NT2/D1 (cell line): ENCODE results near the gene TAF5L.

ENCODE experiments used
- SUZ12 ChIP-seq: IDR thresholded peaks from 2 replicates; pipeline ENCODE4 v1.6.1; 2011; ENCODE audit not compliant: insufficient read length, insufficient read depth; ENCODE audit errors: extremely low read depth
- YY1 ChIP-seq: IDR thresholded peaks from 2 replicates; pipeline ENCODE4 v1.6.1; 2011; ENCODE audit not compliant: insufficient read length, insufficient read depth
- ZNF274 ChIP-seq: IDR thresholded peaks from 2 replicates; pipeline ENCODE4 v1.6.1; 2011; ENCODE audit warnings: mild to moderate bottlenecking, low read depth, low read length

DNA sequence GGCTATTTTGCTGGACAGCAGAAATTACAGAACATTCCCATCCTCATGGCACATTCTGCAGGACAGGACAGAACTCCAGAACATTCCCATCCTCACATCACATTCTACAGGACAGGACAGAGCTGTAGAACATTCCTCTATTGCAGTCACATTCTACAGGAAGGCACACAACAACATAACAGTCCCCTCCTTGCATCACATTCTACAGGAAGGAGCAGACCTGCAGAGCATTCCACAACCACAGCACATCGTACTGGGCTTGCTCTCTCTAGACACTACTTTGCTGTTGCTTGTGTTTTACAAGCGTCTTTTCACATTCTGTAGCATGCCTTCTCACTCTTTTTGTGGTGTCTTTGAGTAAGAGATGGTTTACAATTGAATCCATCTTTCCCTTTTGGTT lies 40.6 kb downstream of the TAF5L start:
- TF ChIP-seq SUZ12 (no peak), YY1 (no peak), ZNF274 (no peak)
